K562 (cell line): Measurements from ENCODE around the gene CIAO2A. TPM values are rescaled to one million over a fixed set of nuclear protein-coding genes. Genes with fewer than 3 reads are reported as not detected.

Source experiments
- ARID1B ChIP-seq: fragments of 450-650 bp; IDR thresholded peaks from 2 replicates; pipeline ENCODE4 v1.6.1; 2016; ENCODE audit warnings: antibody characterized with exemption, mild to moderate bottlenecking, inconsistent platforms
- BACH1 ChIP-seq: fragments of 200-800 bp; sonication (Bioruptor generic); IDR thresholded peaks from 2 replicates; pipeline ENCODE4 v1.6.1; 2016; ENCODE audit warnings: missing genetic modification characterization, missing compliant biosample characterization
- BRF2 ChIP-seq: IDR thresholded peaks from 3 replicates; pipeline ENCODE4 v1.6.1; 2011; ENCODE audit warnings: borderline replicate concordance, mild to moderate bottlenecking; ENCODE audit not compliant: insufficient read length, insufficient read depth
- CBX2 ChIP-seq: fragments of 200-600 bp; sonication (generic); IDR thresholded peaks from one replicate; pipeline ENCODE4 v1.6.1; 2012; ENCODE audit warnings: mild to moderate bottlenecking, low read length, inconsistent platforms; ENCODE audit not compliant: insufficient read depth, poor library complexity, severe bottlenecking
- CC2D1A ChIP-seq: fragments of 450-650 bp; IDR thresholded peaks from 2 replicates; pipeline ENCODE4 v1.6.1; 2017; ENCODE audit warnings: mild to moderate bottlenecking
- NBN ChIP-seq: fragments of 450-650 bp; IDR thresholded peaks from 2 replicates; pipeline ENCODE4 v1.6.1; 2016; ENCODE audit warnings: low read depth, mild to moderate bottlenecking
- NFE2L1 ChIP-seq: fragments of 450-650 bp; IDR thresholded peaks from 2 replicates; pipeline ENCODE4 v1.6.1; 2016; ENCODE audit warnings: missing genetic modification characterization, low read depth, mild to moderate bottlenecking, missing compliant biosample characterization, moderate library complexity, borderline replicate concordance
- NUFIP1 ChIP-seq: fragments of 450-650 bp; IDR thresholded peaks from 2 replicates; pipeline ENCODE4 v1.6.1; 2018; ENCODE audit not compliant: partially characterized antibody
- POLR2A ChIP-seq: fragments of 450-650 bp; conservative IDR thresholded peaks from 2 replicates; pipeline ENCODE4 v1.6.1; 2016
- PRMT5 ChIP-seq: sonication (generic); formaldehyde crosslinking; IDR thresholded peaks from 2 replicates; pipeline ENCODE4 v1.5.0; 2020; ENCODE audit warnings: missing genetic modification reagents
- RBM15 ChIP-seq: fragments of 200-400 bp; formaldehyde crosslinking; IDR thresholded peaks from 2 replicates; pipeline ENCODE4 v1.6.1; 2018; ENCODE audit warnings: mild to moderate bottlenecking, low read length, moderate library complexity; ENCODE audit not compliant: insufficient read depth
- STAG1 ChIP-seq: sonication (generic); formaldehyde crosslinking; IDR thresholded peaks from 2 replicates; pipeline ENCODE4 v1.5.0; 2020; ENCODE audit warnings: missing genetic modification reagents, borderline replicate concordance
- TCF7L2 ChIP-seq: fragments of 150-350 bp; IDR thresholded peaks from 2 replicates; pipeline ENCODE4 v1.6.1; 2016; ENCODE audit warnings: low read depth, mild to moderate bottlenecking, low read length, moderate library complexity
- XRCC4 ChIP-seq: IDR thresholded peaks from one replicate; pipeline ENCODE4 v1.6.1; 2011; ENCODE audit not compliant: insufficient read depth, insufficient read length; ENCODE audit errors: extremely low read depth
- ZC3H11A ChIP-seq: IDR thresholded peaks from 2 replicates; pipeline ENCODE4 v1.6.1; 2012; ENCODE audit warnings: low read depth, low read length, improper control_type of control experiment
- ZNF263 ChIP-seq: sonication (generic); formaldehyde crosslinking; IDR thresholded peaks from 2 replicates; pipeline ENCODE4 v1.8.0; 2022; ENCODE audit warnings: mild to moderate bottlenecking, missing genetic modification reagents, borderline replicate concordance
- ZNF3 ChIP-seq: fragments of 250-450 bp; sonication (Bioruptor Pico); IDR thresholded peaks from 2 replicates; pipeline ENCODE4 v1.5.0; 2021; ENCODE audit warnings: mild to moderate bottlenecking, moderate library complexity
- polyA plus RNA-seq, 8 experiments: library from polyadenylated mRNA; depleted of rRNA in 4 of 8; stranded (reverse) in 5 of 8; unstranded in 3 of 8; fragments of >200 nt; fragmentation: Nextera tagmentation in 2 of 8; fragmentation: Illumina TruSeq in 1 of 8; extraction: Ambion mirVana in 2 of 8; extraction: Trizol in 1 of 8; gene quantifications; 2 replicates each; pipeline versions ENCODE4 v1.2.1 to v1.2.3, GENCODE V29; 2011 to 2014; ENCODE audit warnings: inconsistent platforms in 1 of 8, missing spikeins in 1 of 8
- total RNA-seq, 7 experiments: library from RNA; depleted of rRNA in 6 of 7; stranded (reverse); fragments of >200 nt in 6 of 7; fragmentation: Illumina TruSeq in 2 of 7; extraction: Trizol in 2 of 7; gene quantifications; 2 replicates each; pipeline versions ENCODE4 v1.2.1 to v1.2.3, GENCODE V29; 2011 to 2021; ENCODE audit warnings: low replicate concordance in 1 of 7
- TF ChIP-seq, protein P1 (sequence below): fragments of 200-800 bp; sonication (Bioruptor generic); IDR thresholded peaks from 2 replicates; pipeline ENCODE4 v1.6.1; 2016; ENCODE audit warnings: missing genetic modification characterization, missing compliant biosample characterization
- TF ChIP-seq, protein P2 (sequence below): fragments of 450-650 bp; formaldehyde crosslinking; conservative IDR thresholded peaks from 2 replicates; pipeline ENCODE4 v1.4.0; 2022; ENCODE audit warnings: mild to moderate bottlenecking, missing genetic modification characterization

Gene CIAO2A
- total and polyA plus RNA-seq, 9 of the 15 experiments (the other 6 are each of a cell fraction or from before 2014, with no cell fraction given): 161 to 429 (median 313) TPM

DNA sequence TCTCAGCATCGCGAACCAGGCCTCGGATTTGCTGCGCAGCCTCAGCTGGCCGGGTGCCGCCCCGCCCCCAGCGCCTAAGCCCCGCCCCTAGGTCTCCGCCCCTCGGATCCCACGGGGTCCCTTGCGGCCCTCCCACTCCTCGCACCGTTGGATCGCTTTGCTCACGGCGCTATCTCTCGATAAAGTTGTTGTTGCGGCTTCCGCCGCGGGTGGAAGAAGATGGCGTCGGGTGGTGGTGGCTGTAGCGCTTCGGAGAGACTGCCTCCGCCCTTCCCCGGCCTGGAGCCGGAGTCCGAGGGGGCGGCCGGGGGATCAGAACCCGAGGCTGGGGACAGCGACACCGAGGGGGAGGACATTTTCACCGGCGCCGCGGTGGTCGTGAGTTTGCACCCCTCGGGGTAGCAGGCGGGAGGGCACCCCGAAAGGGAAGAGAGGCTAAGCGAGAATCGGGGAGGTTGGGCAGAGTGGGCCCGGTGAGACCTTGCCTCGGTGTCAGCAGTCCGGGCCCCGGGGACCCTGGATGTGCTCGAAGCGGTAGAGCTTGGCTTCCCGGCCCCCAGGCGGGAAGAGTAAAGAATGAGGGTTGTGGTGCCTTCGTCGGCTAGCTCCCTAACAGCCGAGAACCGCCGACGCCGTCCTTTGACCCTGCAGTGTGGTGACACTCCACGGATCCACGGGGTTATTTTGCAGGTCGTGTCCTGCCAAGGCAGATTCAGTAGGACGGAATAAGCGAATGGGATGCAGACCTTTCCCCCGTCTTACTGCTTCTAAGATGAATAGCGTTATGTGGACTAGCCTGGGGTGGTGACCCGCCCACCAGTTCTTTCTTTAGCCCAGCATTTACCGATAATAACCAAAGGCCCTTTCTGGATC, 2.4 kb upstream of the CIAO2A start, which contains the start of gene SNX1 (continued):
- TF ChIP-seq NBN (peak; percentile 67; the same call in 1 of the 2 replicates), POLR2A (peak; percentile 91), NFE2L1 (no peak), XRCC4 (no peak), RBM15 (no peak), STAG1 (CRISPR knock-in tag) (peak; percentile 34; the same call in 1 of the 2 replicates), NUFIP1 (no peak), ZNF3 (CRISPR knock-in tag) (no peak), ZNF263 (CRISPR knock-in tag) (no peak), PRMT5 (CRISPR knock-in tag) (no peak), ZC3H11A (no peak), BACH1 (no peak), ARID1B (0 out of 2 replicates have a peak, but pooled peaks have one; percentile 41), CC2D1A (peak; percentile 35; the same call in 1 of the 2 replicates), TCF7L2 (no peak), BRF2 (no peak), CBX2 (no peak)
- TF ChIP-seq, protein P1, sequence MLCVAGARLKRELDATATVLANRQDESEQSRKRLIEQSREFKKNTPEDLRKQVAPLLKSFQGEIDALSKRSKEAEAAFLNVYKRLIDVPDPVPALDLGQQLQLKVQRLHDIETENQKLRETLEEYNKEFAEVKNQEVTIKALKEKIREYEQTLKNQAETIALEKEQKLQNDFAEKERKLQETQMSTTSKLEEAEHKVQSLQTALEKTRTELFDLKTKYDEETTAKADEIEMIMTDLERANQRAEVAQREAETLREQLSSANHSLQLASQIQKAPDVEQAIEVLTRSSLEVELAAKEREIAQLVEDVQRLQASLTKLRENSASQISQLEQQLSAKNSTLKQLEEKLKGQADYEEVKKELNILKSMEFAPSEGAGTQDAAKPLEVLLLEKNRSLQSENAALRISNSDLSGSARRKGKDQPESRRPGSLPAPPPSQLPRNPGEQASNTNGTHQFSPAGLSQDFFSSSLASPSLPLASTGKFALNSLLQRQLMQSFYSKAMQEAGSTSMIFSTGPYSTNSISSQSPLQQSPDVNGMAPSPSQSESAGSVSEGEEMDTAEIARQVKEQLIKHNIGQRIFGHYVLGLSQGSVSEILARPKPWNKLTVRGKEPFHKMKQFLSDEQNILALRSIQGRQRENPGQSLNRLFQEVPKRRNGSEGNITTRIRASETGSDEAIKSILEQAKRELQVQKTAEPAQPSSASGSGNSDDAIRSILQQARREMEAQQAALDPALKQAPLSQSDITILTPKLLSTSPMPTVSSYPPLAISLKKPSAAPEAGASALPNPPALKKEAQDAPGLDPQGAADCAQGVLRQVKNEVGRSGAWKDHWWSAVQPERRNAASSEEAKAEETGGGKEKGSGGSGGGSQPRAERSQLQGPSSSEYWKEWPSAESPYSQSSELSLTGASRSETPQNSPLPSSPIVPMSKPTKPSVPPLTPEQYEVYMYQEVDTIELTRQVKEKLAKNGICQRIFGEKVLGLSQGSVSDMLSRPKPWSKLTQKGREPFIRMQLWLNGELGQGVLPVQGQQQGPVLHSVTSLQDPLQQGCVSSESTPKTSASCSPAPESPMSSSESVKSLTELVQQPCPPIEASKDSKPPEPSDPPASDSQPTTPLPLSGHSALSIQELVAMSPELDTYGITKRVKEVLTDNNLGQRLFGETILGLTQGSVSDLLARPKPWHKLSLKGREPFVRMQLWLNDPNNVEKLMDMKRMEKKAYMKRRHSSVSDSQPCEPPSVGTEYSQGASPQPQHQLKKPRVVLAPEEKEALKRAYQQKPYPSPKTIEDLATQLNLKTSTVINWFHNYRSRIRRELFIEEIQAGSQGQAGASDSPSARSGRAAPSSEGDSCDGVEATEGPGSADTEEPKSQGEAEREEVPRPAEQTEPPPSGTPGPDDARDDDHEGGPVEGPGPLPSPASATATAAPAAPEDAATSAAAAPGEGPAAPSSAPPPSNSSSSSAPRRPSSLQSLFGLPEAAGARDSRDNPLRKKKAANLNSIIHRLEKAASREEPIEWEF: no peak
- TF ChIP-seq, protein P2, sequence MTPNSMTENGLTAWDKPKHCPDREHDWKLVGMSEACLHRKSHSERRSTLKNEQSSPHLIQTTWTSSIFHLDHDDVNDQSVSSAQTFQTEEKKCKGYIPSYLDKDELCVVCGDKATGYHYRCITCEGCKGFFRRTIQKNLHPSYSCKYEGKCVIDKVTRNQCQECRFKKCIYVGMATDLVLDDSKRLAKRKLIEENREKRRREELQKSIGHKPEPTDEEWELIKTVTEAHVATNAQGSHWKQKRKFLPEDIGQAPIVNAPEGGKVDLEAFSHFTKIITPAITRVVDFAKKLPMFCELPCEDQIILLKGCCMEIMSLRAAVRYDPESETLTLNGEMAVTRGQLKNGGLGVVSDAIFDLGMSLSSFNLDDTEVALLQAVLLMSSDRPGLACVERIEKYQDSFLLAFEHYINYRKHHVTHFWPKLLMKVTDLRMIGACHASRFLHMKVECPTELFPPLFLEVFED (CRISPR knock-in tag): 0 out of 2 replicates have a peak, but pooled peaks have one; percentile 40
